Activated T-cell treated with anti-CD3 and anti-CD28 coated beads for 24 hours (primary cell): ENCODE measurements around the gene TWSG1.
"Not testable (repeated sequence)": the region's sequence is repeated elsewhere in the genome, so short reads cannot be mapped to it uniquely, and the experiment has no call there.

Experiments
- DNase-seq: peaks from one replicate; pipeline ENCODE4 v3.0.0-alpha.2; 2020; ENCODE audit warnings: low read depth

TWSG1 gene

DNA sequence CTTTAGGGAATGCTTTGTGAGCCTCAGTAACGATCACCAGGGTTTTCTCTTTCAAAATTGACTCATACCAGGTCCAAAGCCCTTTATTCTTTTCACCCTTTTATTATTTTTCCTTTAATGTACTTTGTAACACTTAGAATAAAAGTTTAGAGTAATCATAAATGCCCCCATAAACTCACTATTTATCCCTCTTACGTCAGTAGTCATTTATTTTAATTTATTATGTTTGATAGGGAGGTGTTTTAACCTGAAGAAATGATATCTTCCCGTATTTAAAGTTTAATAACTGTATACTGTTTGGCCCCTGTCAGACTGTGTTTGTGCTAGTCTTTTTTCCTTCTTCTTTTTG, 1.1 kb downstream of the TWSG1 start:
- no peak for DNase-seq

DNA sequence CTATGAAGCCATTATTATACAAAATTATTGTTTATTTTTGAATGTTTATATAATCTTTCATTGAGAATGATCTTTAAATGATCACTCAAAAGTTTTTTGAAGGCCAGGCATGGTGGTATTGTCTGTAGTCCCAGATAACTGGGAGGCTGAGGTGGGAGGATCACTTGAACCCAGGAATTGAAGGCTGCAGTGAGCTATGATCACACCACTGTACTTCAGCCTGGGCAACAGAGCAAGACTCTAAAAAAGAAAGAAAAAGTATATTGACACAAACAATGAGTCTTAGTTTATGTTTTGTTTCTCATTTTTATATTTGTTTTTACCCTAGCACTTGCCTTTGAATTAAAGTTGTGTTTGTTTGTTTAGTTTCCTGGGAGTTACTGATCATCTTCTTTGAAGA, 2.3 kb downstream of the TWSG1 start:
- no peak for DNase-seq

DNA sequence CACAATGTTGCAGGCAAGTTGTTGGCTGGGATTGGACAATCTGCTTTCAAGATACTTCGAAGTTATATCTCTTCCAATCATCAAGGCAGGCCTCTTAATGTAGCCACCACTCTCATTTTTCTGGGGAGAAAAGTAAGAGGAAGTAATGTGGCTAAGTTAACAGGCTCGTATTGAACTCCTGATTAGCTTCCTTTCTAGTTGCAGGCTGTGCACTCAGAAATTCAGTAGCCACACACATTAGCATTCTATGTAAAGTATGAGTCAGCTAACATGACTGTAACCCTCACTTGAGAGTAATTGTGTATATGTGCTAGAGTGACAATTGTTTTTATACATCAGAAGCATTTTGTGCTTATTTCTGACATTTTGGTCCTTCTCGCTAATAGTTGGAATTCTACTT, 3.3 kb downstream of the TWSG1 start:
- DNase-seq = no peak

DNA sequence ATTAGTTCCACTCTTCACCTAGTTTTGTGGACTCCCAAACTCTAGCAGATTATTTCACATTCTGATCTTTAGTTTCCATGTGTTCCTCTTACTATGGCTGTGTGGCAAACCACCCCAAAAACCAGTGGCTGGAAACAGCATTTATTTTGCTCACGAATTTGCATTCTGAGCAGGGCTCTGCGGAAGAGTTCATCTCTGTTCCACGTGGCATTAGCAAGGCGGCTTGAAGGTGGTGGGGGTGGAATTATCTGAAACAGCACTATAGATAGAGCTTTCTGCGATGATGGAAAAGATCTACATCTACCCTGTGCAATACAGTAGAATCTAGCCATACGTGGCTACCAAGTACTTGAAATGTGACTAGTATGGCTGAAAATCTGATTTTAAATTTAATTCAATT, 5.9 kb downstream of the TWSG1 start:
- no peak for DNase-seq

DNA sequence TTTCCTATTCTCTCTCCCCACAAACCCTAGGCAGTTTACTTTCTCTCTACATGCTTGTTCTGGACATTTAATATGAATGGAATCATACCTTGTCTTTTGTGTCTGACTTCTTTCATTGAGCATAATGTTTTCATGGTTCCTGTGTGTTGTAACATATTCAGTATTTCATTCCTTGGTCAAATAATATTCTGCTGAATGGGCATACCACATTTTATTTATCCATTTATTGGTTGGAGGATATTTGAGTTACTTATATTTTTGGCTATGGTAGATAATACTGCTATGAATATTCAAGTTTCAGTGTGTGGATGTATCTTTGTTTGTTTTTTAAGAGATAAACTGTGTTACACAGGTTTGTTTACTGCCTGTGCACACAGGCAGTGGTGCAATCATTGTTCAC, 9.0 kb downstream of the TWSG1 start:
- no peak for DNase-seq

DNA sequence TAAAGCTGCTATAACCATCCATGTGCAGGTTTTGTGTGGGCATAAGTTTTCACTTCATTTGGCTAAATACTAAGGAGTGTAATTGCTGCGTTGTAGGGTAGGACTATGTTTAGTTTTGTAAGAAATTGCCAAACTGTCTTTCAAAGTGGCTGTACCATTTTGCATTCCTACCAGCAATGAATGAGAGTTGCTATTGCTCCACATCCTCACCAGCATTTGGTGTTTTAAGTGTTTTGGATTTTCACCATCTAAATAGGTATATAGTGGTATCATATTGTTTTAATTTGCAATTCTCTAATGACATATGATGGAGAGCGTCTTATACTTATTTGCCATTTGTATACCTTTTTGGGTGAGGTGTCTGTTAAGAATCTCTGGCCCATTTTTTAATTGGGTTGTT, 12.2 kb downstream of the TWSG1 start:
- no peak for DNase-seq

DNA sequence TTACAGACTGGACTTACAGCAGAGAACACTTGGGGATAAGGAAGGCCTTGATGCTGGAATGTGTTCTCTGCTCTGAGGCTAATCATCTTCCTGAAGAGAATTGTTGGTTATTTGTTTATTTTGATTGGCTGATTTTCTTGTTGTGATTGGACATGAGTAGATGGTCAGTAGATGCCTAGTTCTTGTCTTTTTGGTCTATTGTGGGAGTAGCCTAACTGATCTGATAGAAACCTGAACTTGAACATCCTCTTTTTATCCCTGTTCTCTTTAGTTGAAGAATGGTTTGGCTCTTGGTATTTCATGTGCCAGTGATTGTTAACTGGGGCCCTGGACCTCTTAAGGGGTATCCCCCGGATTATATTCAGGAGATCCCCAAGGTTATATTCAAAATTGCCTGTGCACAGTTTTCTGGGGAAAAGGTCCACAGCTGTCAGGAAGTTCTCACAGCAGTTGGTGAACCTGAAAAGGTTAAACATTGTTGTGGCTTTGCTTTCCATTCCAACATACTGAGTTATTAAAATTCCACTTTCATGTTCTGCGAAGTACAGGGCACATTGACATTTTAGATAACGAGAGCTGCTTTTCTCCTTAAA, 13.6 kb downstream of the TWSG1 start:
- no peak for DNase-seq

DNA sequence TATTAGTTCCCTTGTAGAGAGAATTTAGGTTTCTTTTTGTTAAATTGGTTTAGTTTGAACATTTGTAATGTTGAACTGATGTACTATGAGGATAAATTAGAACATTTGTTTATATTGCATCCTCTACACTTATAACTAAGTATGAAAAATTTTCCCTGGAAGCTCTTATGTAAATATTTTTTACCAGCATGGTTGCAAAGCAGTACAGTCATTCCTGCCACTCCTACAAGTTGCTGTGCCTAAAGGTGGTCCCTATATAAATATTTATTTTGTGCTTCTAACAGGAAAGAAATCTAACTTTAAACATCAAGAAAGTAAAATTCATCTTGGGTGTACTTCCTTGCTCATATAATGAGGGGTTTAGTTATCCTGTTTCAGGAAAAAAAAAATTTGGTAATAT, 14.2 kb downstream of the TWSG1 start:
- no peak for DNase-seq

DNA sequence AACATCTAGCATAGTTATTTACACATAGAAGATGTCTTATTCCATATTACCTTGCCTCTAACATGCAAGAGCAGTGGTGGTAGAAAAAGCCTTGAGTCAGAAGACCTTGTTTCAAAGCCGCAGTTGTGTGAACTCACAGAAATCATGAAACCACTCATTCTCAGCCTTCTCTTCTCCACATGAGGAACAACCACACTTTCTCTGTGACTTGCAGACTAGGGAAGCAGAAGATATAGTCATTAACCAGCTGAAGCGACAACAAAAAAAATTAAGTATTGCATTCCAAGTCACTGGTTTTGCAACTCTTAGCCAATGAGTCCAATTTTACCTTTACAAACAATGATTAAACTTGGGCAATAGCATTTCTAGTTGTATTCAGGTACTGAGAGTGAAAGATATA, 19.0 kb downstream of the TWSG1 start:
- no peak for DNase-seq

DNA sequence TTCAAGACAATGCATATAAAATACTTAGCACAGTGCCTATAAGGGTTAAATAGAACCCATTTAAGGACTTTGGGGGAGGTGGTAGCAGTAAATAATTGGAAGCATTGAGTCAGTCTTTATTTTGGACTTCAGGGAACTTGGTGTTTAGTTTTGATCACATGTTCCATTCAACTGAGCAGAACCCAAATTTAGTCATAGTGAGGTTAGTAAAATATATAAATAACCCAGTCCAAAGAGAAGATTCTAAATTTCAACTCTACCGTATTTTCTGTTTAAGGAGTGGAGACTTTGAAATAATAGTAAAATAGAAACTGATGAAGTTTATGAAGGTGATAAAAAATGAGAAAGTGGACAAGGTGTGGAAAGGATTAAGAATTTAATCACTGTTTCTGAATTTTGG, 19.7 kb downstream of the TWSG1 start:
- no peak for DNase-seq

DNA sequence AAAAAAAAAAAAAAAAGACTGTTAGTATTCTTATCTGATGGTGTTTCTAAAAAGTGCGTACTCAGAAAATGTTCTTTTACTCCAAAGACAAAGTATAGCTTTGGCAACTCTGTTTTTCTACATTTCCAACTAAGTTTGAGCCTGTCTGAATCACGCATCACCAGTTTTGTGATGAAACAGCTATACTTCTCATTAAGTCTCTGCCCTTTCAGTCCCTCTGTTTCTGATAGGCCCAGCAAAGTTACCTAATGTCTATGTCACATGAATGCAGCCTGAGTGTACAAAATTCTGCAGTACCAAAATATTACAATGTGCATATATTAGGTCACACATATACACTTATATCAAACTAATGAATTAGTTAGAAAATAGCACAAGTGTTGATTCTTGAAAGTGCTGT, 22.4 kb downstream of the TWSG1 start:
- no peak for DNase-seq

DNA sequence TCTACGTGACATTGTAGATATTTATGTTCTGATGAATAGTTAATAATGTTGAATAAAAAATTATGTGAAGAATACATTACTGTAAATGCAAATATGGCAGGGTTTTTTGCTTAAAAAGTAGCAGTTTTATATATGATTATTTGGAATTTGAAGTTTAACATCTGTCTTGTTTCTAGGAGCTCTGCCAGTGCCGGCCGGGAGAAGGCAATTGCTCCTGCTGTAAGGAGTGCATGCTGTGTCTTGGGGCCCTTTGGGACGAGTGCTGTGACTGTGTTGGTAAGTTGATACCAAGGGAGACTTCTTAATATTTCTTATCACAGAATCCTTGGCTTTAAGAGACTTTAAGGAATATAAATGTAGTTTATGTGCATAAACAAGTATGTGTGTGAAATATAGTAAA, 25.2 kb downstream of the TWSG1 start:
- DNase-seq = no peak

DNA sequence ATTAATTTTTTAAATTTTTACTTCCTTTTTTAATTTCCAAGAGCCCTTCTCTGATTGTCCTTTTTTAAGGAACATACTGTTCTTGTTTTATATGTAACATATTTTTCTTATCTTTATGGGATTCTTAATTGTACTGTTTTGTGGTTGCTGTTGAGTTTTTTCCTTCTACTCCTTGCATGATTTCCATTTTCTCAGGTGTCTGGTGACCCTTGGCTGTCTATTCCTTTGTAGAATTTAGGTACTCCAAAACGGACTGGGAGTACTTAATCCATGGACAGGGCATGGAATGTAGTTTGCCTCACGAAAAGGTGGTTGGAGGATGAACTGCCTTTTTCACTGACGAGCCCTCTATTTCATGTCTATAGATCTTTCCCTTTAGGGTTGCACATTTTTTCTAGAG, 26.6 kb downstream of the TWSG1 start:
- DNase-seq = no peak

DNA sequence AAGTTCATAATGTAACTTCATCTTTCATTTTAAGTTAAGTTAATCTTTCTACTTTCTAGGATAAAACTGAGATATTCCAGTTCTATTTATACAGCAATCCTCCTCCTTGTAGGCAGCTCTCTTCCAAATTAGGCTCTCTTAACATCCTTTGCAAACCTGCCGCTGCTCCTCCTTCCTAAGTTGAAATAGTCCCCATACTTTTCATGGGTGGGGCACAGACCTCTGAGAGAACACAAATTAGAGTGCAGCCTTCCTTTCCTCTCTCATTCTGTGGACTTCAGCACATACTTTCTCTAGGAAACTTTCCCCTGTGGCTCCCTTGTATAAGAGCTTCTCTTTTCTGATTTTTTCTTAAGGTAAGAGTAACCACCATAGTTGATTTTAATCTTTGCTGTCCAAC, 28.3 kb downstream of the TWSG1 start:
- no peak for DNase-seq

DNA sequence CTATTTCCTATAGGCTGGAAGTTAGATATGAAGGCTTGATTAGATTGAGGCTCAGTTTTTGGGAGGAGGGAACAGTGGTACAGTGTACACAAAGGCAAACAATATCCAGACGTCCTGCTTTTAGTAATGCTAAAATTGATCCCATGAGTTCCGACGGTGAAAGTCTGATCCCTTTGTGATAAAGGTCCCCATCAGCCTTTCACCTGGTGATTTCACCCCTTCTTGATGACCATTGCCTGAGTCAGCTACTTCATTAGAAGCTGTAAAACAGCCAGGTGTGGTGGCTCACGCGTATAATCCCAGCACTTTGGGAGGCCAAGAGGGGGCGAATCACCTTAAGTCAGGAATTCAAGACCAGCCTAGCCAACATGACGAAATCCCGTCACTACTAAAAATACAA, 29.7 kb downstream of the TWSG1 start:
- DNase-seq = no peak

DNA sequence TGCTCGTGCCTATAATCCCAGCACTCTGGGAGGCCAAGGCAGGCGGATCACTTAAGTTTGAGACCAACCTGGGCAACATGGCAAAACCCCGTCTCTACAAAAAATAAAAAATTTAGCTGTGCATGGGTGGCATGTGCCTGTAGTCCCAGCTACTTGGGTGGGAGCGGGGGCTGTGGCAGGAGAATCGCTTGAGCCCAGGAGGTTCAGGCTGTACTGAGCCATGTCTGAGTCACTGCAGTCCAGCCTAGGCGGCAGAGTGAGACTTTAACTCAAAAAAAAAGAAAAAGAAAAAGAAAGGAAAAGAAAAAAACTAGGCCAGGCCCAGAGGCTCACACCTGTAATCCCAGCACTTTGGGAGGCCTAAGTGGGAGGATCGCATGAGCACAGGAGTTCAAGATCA, 30.8 kb downstream of the TWSG1 start:
- no peak for DNase-seq

DNA sequence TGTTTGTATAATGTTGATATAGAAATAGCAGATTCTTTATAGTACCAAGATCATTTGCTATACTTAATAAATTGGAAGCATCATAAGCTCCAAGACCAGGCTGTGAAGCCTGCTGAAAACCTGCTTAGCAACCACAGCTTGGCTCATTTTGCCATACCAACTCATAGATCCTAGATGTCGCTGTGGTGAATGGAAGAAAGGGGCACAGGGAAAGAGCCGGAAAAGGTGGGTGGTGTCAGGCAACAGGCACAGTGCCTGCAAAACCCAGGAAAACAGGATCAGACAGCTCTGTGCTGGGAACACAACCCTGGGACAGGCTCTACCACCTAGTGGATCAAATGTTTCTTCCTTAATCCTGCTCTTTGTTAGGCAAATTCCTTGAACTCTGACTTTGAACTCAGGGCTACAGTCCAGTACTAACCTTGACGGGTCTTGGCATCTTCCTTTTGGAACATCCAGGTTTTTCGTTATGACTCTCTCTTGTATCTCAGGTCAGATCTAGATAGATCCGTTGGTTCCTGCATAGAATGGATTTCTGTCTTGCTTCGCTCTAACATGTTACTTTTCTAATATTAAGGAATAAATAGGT, 31.6 kb downstream of the TWSG1 start:
- DNase-seq = no peak

DNA sequence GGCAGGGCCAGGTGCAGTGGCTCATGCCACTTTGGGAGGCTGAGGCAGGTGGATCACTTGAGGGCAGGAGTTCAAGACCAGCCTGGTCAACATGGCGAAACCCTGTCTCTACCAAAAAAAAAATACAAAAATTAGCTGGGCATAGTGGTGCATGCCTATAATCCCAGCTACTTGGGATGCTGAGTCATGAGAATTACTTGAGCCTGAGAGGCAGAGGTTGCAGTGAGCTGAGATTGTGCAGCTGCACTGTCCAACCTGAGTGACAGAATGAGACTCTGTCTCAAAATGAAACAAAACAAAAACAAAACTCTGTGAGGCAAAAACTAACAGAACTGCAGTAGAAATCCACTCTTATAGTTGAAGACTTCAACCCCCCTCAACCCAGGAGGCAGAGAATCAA, 38.7 kb downstream of the TWSG1 start:
- not testable (repeated sequence) for DNase-seq

DNA sequence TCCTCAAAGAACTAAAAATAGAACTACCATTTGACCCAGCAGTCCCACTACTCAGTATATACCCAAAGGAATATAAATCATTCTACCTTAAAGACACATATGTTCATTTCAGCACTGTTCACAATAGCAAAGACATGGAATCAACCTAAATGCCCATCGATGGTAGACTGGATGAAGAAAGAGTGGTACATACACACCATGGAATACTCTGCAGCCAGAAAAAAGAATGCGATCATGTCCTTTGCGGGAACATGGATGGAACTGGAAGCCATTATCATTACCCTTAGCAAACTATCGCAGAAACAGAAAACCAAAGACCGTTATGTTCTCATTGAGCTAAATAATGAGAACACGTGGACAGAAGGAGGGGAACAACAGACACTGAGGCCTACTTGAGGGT, 44.5 kb downstream of the TWSG1 start:
- DNase-seq = no peak

DNA sequence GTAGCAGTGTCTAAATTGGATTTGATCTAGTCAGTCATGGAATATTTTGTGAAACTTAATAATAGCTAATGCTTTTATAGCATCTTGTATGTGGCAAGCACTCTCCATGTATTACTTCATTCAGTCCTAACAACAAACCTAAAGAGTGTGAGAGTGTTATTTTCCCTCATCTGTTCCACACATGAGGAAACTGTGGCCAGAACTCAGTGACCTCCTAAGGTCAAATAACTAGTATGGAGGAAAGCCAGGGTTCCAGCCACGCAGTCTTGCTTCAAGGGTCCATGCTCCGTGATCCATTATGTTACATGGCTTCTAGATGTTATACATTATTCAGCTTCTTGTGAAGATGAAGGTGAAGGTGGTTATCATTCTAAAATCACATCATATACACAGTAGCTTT, 45.5 kb downstream of the TWSG1 start:
- DNase-seq = no peak

DNA sequence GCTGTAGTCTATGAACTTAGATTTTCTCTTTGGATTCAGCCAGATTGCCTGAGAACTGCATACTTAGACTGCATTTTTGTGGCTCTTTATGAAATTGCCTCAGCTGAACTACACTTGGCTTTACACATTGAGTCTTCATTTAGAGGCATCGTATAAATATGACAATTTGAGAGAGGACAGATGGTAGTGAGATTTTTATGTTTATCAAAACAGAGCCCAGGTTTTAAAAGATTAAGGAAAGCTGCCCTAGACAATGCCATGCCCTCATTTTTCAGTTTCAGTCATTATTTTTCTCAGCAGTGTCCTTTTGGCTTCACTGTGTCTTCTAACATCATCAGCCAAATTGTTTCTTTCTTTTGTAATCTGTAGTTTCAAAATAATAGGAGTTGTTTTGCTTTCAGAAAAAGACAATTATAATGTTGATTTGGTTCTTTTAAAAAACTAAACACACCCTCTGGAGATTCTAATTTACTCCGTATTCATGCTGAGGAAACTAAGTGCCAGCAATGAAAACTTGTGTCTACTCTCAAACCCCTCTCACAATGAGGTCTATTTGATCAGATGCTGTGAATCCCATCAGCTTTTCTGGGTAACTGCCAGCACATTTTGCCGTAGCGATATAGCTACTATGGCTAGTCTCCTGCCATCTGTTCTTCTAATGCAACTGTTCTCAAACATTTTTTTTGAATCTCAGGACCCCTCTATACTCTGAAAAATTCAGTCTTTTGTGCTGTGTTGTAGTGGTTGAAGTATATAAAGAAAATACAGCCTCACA, 46.2 kb downstream of the TWSG1 start:
- DNase-seq = no peak

DNA sequence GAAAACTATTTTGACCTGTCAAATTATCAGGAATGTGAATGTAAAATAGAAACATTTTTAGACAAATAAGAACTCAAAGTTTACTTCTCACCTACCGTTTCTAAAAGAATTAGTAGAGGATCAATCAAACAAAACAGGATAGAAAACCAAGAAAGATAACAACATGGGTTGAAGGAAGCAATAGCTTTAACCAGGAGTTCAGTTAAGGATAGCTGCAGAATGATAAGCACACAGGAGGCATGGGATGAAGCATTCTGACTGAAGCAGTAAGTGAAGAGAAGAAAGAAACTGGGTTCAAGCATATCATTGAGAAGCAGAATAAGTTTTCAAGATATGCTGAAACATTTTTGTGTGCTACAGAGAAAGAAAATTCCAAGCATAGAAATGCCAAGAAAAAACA, 52.3 kb downstream of the TWSG1 start:
- no peak for DNase-seq

DNA sequence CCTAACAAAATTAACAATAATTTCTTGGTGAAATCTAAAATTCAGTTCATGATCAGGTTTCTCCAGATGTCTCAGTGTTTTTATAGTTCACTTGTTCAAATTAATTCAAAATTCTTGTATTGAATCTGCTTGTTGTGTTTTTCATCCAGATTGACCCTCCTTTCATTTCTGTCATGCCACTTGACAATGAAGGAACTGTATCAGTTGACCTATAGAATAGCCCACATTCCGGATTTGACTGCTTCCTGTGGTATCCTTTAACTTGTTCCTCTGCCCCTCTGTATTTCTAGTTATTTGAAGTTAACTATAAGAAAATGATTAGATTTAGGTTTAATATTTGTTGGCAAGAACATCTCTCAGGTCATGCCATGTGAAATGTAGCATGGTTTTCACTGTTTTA, 53.3 kb downstream of the TWSG1 start:
- DNase-seq = no peak

DNA sequence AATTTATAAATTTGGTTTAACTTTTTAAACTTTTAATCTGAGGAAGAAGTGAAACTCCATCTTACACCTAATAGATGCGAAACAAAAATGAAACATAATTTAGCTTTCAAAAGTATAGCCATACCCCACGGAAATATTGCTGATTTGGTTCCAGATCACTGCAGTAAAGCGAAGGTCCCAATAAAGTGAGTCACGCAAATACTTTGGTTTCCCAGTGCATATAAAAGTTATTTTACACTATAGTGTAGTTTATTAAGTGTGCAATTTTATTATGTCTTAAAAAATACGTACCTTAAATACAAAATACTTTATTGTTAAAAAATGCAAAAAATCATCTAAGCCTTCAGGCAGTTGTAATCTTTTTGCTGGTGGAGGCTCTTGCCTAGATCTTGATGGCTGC, 55.1 kb downstream of the TWSG1 start:
- no peak for DNase-seq
